C4-2B (cell line): Measurements from ENCODE around the gene SEC24D.
A peak's percentile ranks its signal among the peaks of the same experiment; 100 is the strongest.

Experiments
- H3K27ac ChIP-seq: fragments of 450-650 bp; 2 replicates; pipeline ENCODE4 v1.5.1; 2017
- CTCF ChIP-seq: fragments of 450-650 bp; conservative IDR thresholded peaks from 2 replicates; pipeline ENCODE4 v1.5.1; 2017; ENCODE audit warnings: mild to moderate bottlenecking
- ZFX ChIP-seq: fragments of 450-650 bp; IDR thresholded peaks from 2 replicates; pipeline ENCODE4 v1.6.1; 2017

Gene SEC24D

GRCh38 chr4:118743867-118744266 is 92.1 kb downstream of the SEC24D start:
- H3K27ac ChIP-seq: no peak overlapping the region
- TF ChIP-seq ZFX: no peak

GRCh38 chr4:118742050-118742449 is 93.9 kb downstream of the SEC24D start:
- H3K27ac ChIP-seq: no peak overlapping the region
- TF ChIP-seq CTCF: no peak
- TF ChIP-seq ZFX: no peak

GRCh38 chr4:118741301-118741855 is 94.5 kb downstream of the SEC24D start:
- no peak for TF ChIP-seq CTCF
- TF ChIP-seq ZFX: no peak
- H3K27ac ChIP-seq: no peak overlapping the region

- H3K27ac ChIP-seq: no peak overlapping the region
- TF ChIP-seq ZFX (no peak), CTCF (peak; percentile 41)
These were observed 95.1 kb downstream of the SEC24D start for GRCh38 chr4:118740869-118741268.

- TF ChIP-seq ZFX (no peak), CTCF (no peak)
- no peak overlapping the region for H3K27ac ChIP-seq
These were observed 96.8 kb downstream of the SEC24D start for GRCh38 chr4:118739022-118739713.

GRCh38 chr4:118738090-118738489 is 97.8 kb downstream of the SEC24D start:
- no peak overlapping the region for H3K27ac ChIP-seq
- TF ChIP-seq CTCF (no peak), ZFX (no peak)

- no peak overlapping the region for H3K27ac ChIP-seq
- TF ChIP-seq ZFX (no peak), CTCF (no peak)
These were observed 99.0 kb downstream of the SEC24D start for GRCh38 chr4:118736900-118737299.
